A673 (cell line): ENCODE measurements around the gene CBX2.
"Not testable (repeated sequence)": the region's sequence is repeated elsewhere in the genome, so short reads cannot be mapped to it uniquely, and the experiment has no call there.

Source experiments
- EZH2 ChIP-seq: fragments of 200-600 bp; sonication (generic); IDR thresholded peaks from 2 replicates; pipeline ENCODE4 v1.6.1; 2017; ENCODE audit warnings: borderline replicate concordance, low read depth, mild to moderate bottlenecking, mixed read lengths, antibody characterized with exemption, low read length; ENCODE audit not compliant: poor library complexity, severe bottlenecking
- TF ChIP-seq, protein P1 (sequence below): fragments of 300-800, 200-600 bp; sonication (generic); conservative IDR thresholded peaks from 2 replicates; pipeline ENCODE4 v1.5.1; 2017; ENCODE audit warnings: low read depth, mild to moderate bottlenecking, antibody characterized with exemption, low read length, moderate library complexity, mixed read lengths

DNA sequence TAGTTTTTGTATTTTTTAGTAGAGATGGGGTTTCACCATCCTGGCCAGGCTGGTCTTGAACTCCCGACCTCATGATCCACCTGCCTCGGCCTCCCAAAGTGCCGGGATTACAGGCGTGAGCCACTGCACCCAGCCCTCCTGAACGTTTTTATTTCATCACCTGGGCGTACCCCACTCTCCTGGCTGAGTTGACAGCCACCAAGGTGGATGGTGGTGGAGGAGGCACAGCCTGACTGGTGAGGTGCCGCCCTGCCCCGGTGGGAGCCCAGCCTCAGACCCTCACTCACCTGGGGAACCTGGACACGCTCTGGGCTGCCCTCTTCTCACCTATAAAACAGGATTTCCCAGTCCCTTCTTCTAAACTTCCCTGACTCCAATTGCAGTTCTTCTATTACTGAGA is 5.2 kb upstream of the CBX2 start:
- not testable (repeated sequence) for TF ChIP-seq EZH2
- TF ChIP-seq, protein P1, sequence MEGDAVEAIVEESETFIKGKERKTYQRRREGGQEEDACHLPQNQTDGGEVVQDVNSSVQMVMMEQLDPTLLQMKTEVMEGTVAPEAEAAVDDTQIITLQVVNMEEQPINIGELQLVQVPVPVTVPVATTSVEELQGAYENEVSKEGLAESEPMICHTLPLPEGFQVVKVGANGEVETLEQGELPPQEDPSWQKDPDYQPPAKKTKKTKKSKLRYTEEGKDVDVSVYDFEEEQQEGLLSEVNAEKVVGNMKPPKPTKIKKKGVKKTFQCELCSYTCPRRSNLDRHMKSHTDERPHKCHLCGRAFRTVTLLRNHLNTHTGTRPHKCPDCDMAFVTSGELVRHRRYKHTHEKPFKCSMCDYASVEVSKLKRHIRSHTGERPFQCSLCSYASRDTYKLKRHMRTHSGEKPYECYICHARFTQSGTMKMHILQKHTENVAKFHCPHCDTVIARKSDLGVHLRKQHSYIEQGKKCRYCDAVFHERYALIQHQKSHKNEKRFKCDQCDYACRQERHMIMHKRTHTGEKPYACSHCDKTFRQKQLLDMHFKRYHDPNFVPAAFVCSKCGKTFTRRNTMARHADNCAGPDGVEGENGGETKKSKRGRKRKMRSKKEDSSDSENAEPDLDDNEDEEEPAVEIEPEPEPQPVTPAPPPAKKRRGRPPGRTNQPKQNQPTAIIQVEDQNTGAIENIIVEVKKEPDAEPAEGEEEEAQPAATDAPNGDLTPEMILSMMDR, result not testable (repeated sequence)
